Activated CD4-positive, alpha-beta memory T cell treated with anti-CD3 and anti-CD28 coated beads for 36 hours (primary cell): Measurements from ENCODE around the gene MARCHF9. TPM values are rescaled to one million over a fixed set of nuclear protein-coding genes. Genes with fewer than 3 reads are reported as not detected.
A peak's percentile ranks its signal among the peaks of the same experiment; 100 is the strongest.

ENCODE experiments used
- CTCF ChIA-PET: fragments of 350-600 bp; sonication (Branson Sonifier 250); formaldehyde crosslinking; loops from one replicate; lab custom pipeline; 2021; ENCODE audit warnings: antibody characterized with exemption, inconsistent platforms; lab: Charles Lee
- POLR2A ChIA-PET: fragments of 350-600 bp; sonication (Branson Sonifier 250); formaldehyde crosslinking; loops from one replicate; lab custom pipeline; 2021; ENCODE audit warnings: antibody characterized with exemption; lab: Charles Lee
- DNase-seq: peaks from one replicate; pipeline ENCODE4 v3.0.0-alpha.2; 2020
- H3K27ac Mint-ChIP-seq: one replicate; pipeline ENCODE4 v1.8.0; 2021; ENCODE audit warnings: mixed read lengths
- H3K27me3 Mint-ChIP-seq: one replicate; pipeline ENCODE4 v1.8.0; 2021; ENCODE audit warnings: mixed read lengths
- H3K36me3 Mint-ChIP-seq: one replicate; pipeline ENCODE4 v1.8.0; 2021; ENCODE audit warnings: mixed read lengths
- H3K4me1 Mint-ChIP-seq: one replicate; pipeline ENCODE4 v1.8.0; 2021; ENCODE audit warnings: low read depth, mixed read lengths
- H3K4me3 Mint-ChIP-seq: one replicate; pipeline ENCODE4 v1.8.0; 2021; ENCODE audit warnings: mild to moderate bottlenecking, mixed read lengths
- H3K9me3 Mint-ChIP-seq: one replicate; pipeline ENCODE4 v1.8.0; 2021; ENCODE audit warnings: mixed read lengths
- intact Hi-C: fragments of 100-400 bp; cut with micrococcal nuclease; formaldehyde crosslinking; loops from one replicate; pipeline ENCODE4 v1.15.1; 2023
- total RNA-seq, 2 experiments: library from RNA; stranded (reverse); gene quantifications; one replicate each; pipeline ENCODE4 v1.2.3, GENCODE V29; 2021

The MARCHF9 gene
- total RNA-seq, 2 experiments from 2014 or later = 20.9 to 21.2 TPM

GRCh38 chr12:57751432-57751787, 3.5 kb upstream of the MARCHF9 start:
- ChIA-PET CTCF (no interaction called here), POLR2A (interaction anchor here (0.6 to 1.6 kb wide), 3 partner anchors 9 to 147 kb away, joined by 3 to 10 read pairs (median 3); partner anchors contain the start of genes DTX3 and EEF1AKMT3)
- Mint-ChIP-seq H3K27ac (peak overlapping the region; percentile 91), H3K36me3 (peaks cover 42% of the 10 kb centered on the region), H3K4me3 (peak overlapping the region; percentile 95), H3K9me3 (no peaks in the 10 kb centered on the region), H3K27me3 (no peaks in the 10 kb centered on the region), H3K4me1 (peaks cover 50% of the 10 kb centered on the region)
- DNase-seq = no peak
- intact Hi-C loops = loop anchor here (10.0 kb wide), 1 partner anchor 677 kb away; the partner anchor contains the start of gene NEMP1

GRCh38 chr12:57751788-57752667, 2.9 kb upstream of the MARCHF9 start, which contains the start of gene CDK4:
Gene CDK4, minus strand, starts transcription at chr12:57752310. Its CDS starts 593 bp downstream, at chr12:57751717.
- POLR2A ChIA-PET = interaction anchor here (0.6 to 1.6 kb wide), 3 partner anchors 10 to 148 kb away, joined by 3 to 10 read pairs (median 3); partner anchors contain the start of genes DTX3 and EEF1AKMT3
- Mint-ChIP-seq H3K4me3 (peak within 1 kb of the TSS; percentile 95), H3K4me1 (peaks cover 54% of the 10 kb centered on the region), H3K27me3 (no peaks in the 10 kb centered on the region), H3K9me3 (no peaks in the 10 kb centered on the region), H3K36me3 (peaks cover 43% of the 10 kb centered on the region), H3K27ac (peak within 1 kb of the TSS; percentile 91)
- intact Hi-C loops = loop anchor here (1.0 to 10.0 kb wide), 8 partner anchors 8 to 1845 kb away; partner anchors contain the start of genes CTDSP2, EEF1AKMT3, MBD6 and METTL1
- peak; percentile 100 for DNase-seq
- CTCF ChIA-PET = interaction anchor here (0.7 to 1.0 kb wide), 2 partner anchors 10 to 13 kb away, joined by 3 to 7 read pairs; no protein-coding TSS in a partner anchor

GRCh38 chr12:57752668-57753000, 2.3 kb upstream of the MARCHF9 start:
- peaks cover 56% of the 10 kb centered on the region for H3K4me1 Mint-ChIP-seq
- H3K9me3 Mint-ChIP-seq = no peaks in the 10 kb centered on the region
- intact Hi-C loops = loop anchor here (1.0 to 10.0 kb wide), 8 partner anchors 8 to 1844 kb away; partner anchors contain the start of genes CTDSP2, EEF1AKMT3, MBD6 and METTL1
- ChIA-PET CTCF (interaction anchor here (1.0 kb wide), 1 partner anchor 11 kb away, joined by 7 read pairs; no protein-coding TSS in a partner anchor), POLR2A (interaction anchor here (1.1 to 1.6 kb wide), 2 partner anchors 10 to 20 kb away, joined by 3 to 10 read pairs; partner anchors contain the start of gene EEF1AKMT3)
- H3K27ac Mint-ChIP-seq = peak overlapping the region; percentile 91
- H3K36me3 Mint-ChIP-seq = peaks cover 40% of the 10 kb centered on the region
- H3K27me3 Mint-ChIP-seq = no peaks in the 10 kb centered on the region
- no peak for DNase-seq
- peak overlapping the region; percentile 95 for H3K4me3 Mint-ChIP-seq

GRCh38 chr12:57753756-57754337, 1.1 kb upstream of the MARCHF9 start:
- Mint-ChIP-seq H3K27me3 (no peaks in the 10 kb centered on the region), H3K9me3 (no peaks in the 10 kb centered on the region), H3K4me1 (peaks cover 59% of the 10 kb centered on the region), H3K4me3 (peak overlapping the region; percentile 81), H3K27ac (peak overlapping the region; percentile 77), H3K36me3 (peaks cover 37% of the 10 kb centered on the region)
- intact Hi-C loops = loop anchor here (2.0 to 10.0 kb wide), 2 partner anchors 679 to 1843 kb away; partner anchors contain the start of genes NEMP1 and SLC16A7
- ChIA-PET POLR2A (interaction anchor here (0.6 to 1.6 kb wide), 2 partner anchors 11 to 12 kb away, joined by 3 to 4 read pairs; no protein-coding TSS in a partner anchor), CTCF (no interaction called here)
- no peak for DNase-seq

- peaks cover 38% of the 10 kb centered on the region for H3K36me3 Mint-ChIP-seq
- CTCF ChIA-PET = interaction anchor here (0.6 to 2.6 kb wide), 3 partner anchors 10 to 31 kb away, joined by 3 to 17 read pairs (median 8); partner anchors contain the start of genes EEF1AKMT3, METTL1 and TSPAN31
- DNase-seq = no peak
- H3K4me3 Mint-ChIP-seq = peak overlapping the region; percentile 17
- no peaks in the 10 kb centered on the region for H3K27me3 Mint-ChIP-seq
- H3K27ac Mint-ChIP-seq = no peak overlapping the region
- peaks cover 62% of the 10 kb centered on the region for H3K4me1 Mint-ChIP-seq
- intact Hi-C loops = loop anchor here (10.0 kb wide), 1 partner anchor 680 kb away; the partner anchor contains the start of gene NEMP1
- POLR2A ChIA-PET = interaction anchor here (1.6 to 1.8 kb wide), 2 partner anchors 10 to 17 kb away, joined by 3 to 6 read pairs; partner anchors contain the start of genes EEF1AKMT3 and METTL1
- no peaks in the 10 kb centered on the region for H3K9me3 Mint-ChIP-seq
Observed at GRCh38 chr12:57755194-57755453, 221 bp downstream of the MARCHF9 start.

- CTCF ChIA-PET = interaction anchor here (0.6 to 2.6 kb wide), 17 partner anchors 9 to 149 kb away, joined by 3 to 52 read pairs (median 11); partner anchors contain the start of genes AVIL, CYP27B1, EEF1AKMT3 and METTL1
- DNase-seq = peak; percentile 44
- POLR2A ChIA-PET = interaction anchor here (1.2 to 1.9 kb wide), 5 partner anchors 9 to 28 kb away, joined by 3 to 6 read pairs (median 4); partner anchors contain the start of genes EEF1AKMT3 and METTL1
- Mint-ChIP-seq H3K36me3 (peaks cover 34% of the 10 kb centered on the region), H3K27me3 (no peaks in the 10 kb centered on the region), H3K27ac (peak overlapping the region; percentile 50), H3K4me1 (peaks cover 56% of the 10 kb centered on the region), H3K4me3 (peak overlapping the region; percentile 79), H3K9me3 (no peaks in the 10 kb centered on the region)
- intact Hi-C loops = loop anchor here (1.0 to 10.0 kb wide), 3 partner anchors 10 to 681 kb away; partner anchors contain the start of gene NEMP1
Observed at GRCh38 chr12:57755454-57756372, 810 bp downstream of the MARCHF9 start.

- Mint-ChIP-seq H3K27ac (peak overlapping the region; percentile 59), H3K9me3 (no peaks in the 10 kb centered on the region), H3K27me3 (no peaks in the 10 kb centered on the region), H3K4me3 (peak overlapping the region; percentile 79), H3K4me1 (peaks cover 46% of the 10 kb centered on the region), H3K36me3 (peaks cover 26% of the 10 kb centered on the region)
- DNase-seq = peak; percentile 80
- ChIA-PET CTCF (interaction anchor here (0.6 to 2.6 kb wide), 30 partner anchors 10 to 1016 kb away, joined by 3 to 52 read pairs (median 5); partner anchors contain the start of genes AVIL, CYP27B1, EEF1AKMT3 and METTL1), POLR2A (interaction anchor here (1.2 to 1.9 kb wide), 5 partner anchors 8 to 27 kb away, joined by 3 to 6 read pairs (median 4); partner anchors contain the start of genes EEF1AKMT3 and METTL1)
- intact Hi-C loops = loop anchor here (1.0 to 10.0 kb wide), 3 partner anchors 9 to 682 kb away; partner anchors contain the start of gene NEMP1
Observed at GRCh38 chr12:57756406-57757341, 1.8 kb downstream of the MARCHF9 start.

- DNase-seq = no peak
- ChIA-PET POLR2A (no interaction called here), CTCF (interaction anchor here (0.6 to 2.3 kb wide), 8 partner anchors 9 to 1017 kb away, joined by 3 to 52 read pairs (median 8); partner anchors contain the start of gene CYP27B1)
- no peaks in the 10 kb centered on the region for H3K27me3 Mint-ChIP-seq
- H3K9me3 Mint-ChIP-seq = no peaks in the 10 kb centered on the region
- peaks cover 19% of the 10 kb centered on the region for H3K36me3 Mint-ChIP-seq
- H3K27ac Mint-ChIP-seq = no peak overlapping the region
- H3K4me1 Mint-ChIP-seq = peaks cover 39% of the 10 kb centered on the region
- no peak overlapping the region for H3K4me3 Mint-ChIP-seq
- intact Hi-C loops = loop anchor here (10.0 kb wide), 1 partner anchor 683 kb away; the partner anchor contains the start of gene NEMP1
Observed at GRCh38 chr12:57757771-57758170, 2.9 kb downstream of the MARCHF9 start.

- POLR2A ChIA-PET = no interaction called here
- intact Hi-C loops = loop anchor here (10.0 kb wide), 1 partner anchor 684 kb away; the partner anchor contains the start of gene NEMP1
- Mint-ChIP-seq H3K9me3 (no peaks in the 10 kb centered on the region), H3K36me3 (peaks cover 26% of the 10 kb centered on the region), H3K4me1 (peaks cover 36% of the 10 kb centered on the region), H3K27ac (no peak overlapping the region), H3K27me3 (no peaks in the 10 kb centered on the region), H3K4me3 (no peak overlapping the region)
- CTCF ChIA-PET = interaction anchor here (0.7 to 1.9 kb wide), 15 partner anchors 8 to 146 kb away, joined by 3 to 9 read pairs (median 5); partner anchors contain the start of genes EEF1AKMT3, METTL1, TSFM and TSPAN31
- DNase-seq = no peak
Observed at GRCh38 chr12:57758552-57759359, 3.9 kb downstream of the MARCHF9 start.
